ENCODE measurements around the gene PSORS1C2. TPM values are rescaled to one million over a fixed set of nuclear protein-coding genes. Genes with fewer than 3 reads are reported as not detected.
A peak's percentile ranks its signal among the peaks of the same experiment; 100 is the strongest.

The PSORS1C2 gene
- total RNA-seq, 1 donor from 2014 or later, result not detected

DNA sequence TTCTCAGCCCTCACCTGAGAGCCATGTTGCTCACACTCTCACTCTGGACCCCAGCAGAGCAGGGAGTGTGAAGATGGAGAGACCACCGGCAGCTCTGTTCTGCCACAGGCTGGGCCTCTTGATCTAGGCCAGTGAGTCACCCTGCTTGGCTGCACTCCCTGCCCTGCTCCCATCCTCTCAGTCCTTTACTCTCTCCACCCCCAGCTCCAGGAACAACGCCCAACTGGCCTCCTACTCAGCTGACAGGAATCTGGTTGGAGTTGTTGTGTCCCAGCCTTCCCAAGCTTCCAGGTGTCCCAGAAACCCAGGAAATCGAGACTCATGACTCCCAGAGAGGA lies 24.4 kb downstream of the PSORS1C2 start, which contains the start of gene PSORS1C1:
TSS of gene PSORS1C1 (plus strand) at position 260 of the 338 bp plus-strand sequence. CDS start 14,833 bp downstream, outside the sequence.
- DNase-seq (ENCODE audit: low read depth), result peak; percentile 95

- no peak for DNase-seq (ENCODE audit: low read depth)
Measured at GRCh38 chr6:31113861-31114540, 24.9 kb downstream of the PSORS1C2 start.

- DNase-seq (ENCODE audit: low read depth), result no peak
Measured at GRCh38 chr6:31112478-31112877, 26.4 kb downstream of the PSORS1C2 start, which contains the start of gene C6orf15. Gene C6orf15 (minus strand): TSS chr6:31112575. CDS start chr6:31112555, 20 bp downstream.

DNA sequence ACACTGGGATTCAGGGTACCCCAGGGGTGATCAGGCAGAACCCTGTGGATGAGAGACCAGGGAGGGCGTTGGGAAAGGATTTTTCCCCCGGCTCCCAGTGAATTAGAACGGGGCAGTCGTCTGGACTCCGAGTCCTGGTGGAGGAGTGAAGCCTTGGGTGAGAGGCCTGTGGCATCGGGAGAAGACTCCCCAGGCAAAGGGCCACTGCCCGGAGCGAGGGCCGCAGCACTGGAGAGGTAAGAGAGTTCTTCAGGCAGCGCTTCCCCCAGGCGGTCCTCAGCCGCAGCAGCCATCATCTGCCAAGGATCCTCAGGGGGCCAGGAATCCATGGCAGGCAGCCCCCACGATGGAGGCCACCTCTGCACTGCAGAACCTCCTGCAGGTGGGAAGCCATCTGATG lies 27.2 kb downstream of the PSORS1C2 start:
- DNase-seq (ENCODE audit: low read depth), result no peak

GRCh38 chr6:31110825-31111582 lies 27.9 kb downstream of the PSORS1C2 start:
- DNase-seq (ENCODE audit: low read depth), result no peak

- no peak for DNase-seq (ENCODE audit: low read depth)
Measured at GRCh38 chr6:31107052-31107451, 31.8 kb downstream of the PSORS1C2 start.

DNA sequence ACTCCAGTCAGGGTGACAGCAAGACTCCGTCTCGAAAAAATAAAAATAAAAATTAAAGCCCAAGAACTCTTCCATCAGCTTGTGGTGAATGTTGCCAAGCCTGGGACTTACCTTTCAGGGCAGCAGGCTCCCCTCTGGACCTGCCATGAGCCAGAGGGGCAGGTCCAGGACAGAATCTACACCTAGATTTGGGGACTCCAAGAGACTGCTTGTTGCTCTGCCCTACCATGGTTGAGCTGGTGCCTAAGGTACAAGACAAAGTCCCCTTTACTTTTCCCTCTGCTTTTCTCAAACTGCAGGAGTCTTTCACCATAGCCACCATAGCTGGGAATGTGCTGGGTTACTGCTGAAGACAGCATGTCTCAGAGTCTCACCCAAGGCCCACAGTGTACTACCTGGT lies 35.7 kb downstream of the PSORS1C2 start:
- no peak for DNase-seq (ENCODE audit: low read depth)

GRCh38 chr6:31098449-31098938 lies 40.4 kb downstream of the PSORS1C2 start:
- DNase-seq (ENCODE audit: low read depth), result no peak

DNA sequence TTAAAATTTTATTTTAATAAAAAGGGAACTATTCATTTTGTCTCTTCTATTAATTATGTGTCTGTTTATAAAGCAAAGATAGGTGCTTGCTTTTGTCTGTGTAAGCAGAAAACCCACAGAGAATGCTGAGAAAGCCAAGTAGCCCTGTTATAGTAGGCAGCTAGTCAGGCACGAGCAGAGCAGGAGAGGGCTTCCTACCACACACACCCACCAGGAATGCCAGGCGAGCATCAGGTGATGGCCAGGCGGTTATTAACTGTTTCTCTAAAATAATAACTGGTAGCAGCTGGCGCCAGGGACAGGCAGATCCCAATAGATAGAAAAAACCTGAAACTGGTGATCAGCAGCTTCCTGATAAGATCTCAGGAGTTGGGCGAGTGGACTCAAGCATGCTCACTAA lies 42.2 kb downstream of the PSORS1C2 start:
- no peak for DNase-seq (ENCODE audit: low read depth)

GRCh38 chr6:31096215-31096614 lies 42.7 kb downstream of the PSORS1C2 start:
- DNase-seq (ENCODE audit: low read depth), result no peak

GRCh38 chr6:31094389-31094881 lies 44.4 kb downstream of the PSORS1C2 start:
- DNase-seq (ENCODE audit: low read depth), result no peak

DNA sequence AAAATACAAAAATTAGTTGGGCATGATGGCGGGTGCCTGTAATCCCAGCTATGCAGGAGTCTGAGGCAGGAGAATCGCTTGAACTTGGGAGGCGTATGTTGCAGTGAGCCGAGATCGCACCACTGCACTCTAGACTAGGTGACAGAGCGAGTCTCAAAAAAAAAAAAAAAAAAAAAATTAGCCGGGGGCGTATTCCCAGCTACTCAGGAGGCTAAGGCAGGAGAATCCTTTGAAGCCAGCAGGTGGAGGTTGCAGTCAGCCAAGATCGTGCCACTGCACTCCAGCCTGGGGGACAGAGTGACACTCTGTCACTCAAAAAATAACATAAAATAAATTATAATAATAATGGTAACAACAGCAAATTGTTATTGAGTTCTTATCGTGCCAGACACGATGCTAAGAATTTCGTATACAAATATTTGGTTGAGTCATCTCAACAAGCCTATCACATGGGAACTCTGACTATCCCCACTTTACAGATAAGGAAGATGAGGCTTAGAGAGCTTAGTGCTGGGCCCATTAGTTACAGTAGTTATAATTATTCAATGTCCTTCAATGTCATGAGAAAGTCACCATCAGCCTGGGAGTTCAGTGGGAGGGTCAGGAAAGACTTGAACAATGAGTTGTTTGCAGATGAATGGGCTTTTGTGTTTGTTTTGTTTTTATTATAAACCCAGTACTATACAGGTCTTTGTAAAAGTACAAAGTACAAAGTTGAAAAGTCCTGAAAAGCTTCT lies 45.9 kb downstream of the PSORS1C2 start:
- DNase-seq (ENCODE audit: low read depth), result no peak

DNA sequence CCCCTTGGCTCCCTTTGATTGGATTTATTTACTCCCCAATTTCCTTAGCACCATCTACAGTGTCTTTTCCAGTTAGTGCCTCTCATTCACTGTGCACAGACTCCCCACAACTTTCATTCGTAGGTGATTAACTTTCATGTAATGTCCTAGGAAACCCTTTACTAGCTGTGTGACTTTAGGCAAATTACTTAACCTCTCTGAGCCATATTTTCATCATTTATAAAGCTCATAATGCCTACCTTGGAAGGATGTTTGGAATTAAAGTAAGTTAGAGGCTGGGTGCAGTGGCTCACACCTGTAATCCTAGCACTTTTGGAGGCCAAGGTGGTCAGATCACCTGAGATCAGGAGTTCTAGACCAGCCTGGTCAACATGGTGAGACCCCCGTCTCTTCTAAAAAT lies 46.6 kb downstream of the PSORS1C2 start:
- DNase-seq (ENCODE audit: low read depth), result no peak

DNA sequence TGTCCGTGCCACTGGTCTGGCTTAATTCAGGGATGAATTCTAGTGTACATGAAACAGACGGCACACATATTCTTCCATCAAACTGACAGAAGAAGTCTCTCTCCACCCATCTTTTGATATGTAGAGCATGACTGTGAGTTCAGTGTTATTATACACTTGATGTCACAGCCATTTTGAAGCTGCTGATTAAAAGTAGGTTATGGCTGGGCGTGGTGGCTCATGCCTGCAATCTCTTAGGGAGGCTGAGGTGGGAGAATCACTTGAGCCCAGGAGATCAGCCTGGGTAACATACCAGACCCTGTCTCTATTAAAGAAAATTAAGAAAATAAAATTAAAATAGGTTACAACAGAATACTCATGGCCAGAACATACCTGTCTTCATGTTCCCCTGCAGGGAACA lies 47.2 kb downstream of the PSORS1C2 start:
- no peak for DNase-seq (ENCODE audit: low read depth)

- DNase-seq (ENCODE audit: low read depth), result no peak
Measured at GRCh38 chr6:31090973-31091364, 47.9 kb downstream of the PSORS1C2 start.

DNA sequence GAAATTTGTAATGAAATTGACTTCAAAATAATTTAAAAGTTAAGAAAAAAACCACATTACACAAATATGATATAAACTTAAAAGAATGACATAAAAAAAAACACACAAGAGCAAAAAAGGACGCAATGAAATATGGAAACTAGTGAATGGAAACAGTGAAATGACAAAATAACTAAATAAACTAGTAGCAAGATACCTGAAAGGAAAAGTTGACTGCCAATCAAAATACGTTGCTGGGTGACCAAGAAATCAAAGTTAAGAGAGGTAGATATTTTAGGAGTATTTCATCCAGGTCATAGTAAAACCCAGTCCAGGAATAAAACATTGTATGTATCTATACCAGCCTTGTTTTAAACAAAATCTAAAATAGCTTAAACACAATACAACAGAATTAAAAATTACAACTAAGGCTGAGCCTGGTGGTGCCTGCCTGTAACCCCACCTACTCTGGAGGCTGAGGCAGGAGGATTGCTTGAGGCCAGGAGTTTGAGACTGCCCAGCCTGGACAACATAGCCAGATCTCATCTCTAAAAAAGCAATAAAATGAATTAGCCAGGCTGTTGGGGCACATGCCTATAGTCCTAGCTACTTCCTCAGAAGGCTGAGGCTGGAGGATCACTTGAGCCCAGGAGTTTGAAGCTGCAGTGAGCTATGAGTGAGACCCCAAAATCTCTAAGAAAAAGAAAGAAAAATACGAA lies 48.4 kb downstream of the PSORS1C2 start:
- DNase-seq (ENCODE audit: low read depth), result no peak

Other genes with a start within 250 kb of the PSORS1C2 start
- 17.2 and 24.2 TPM in 2 replicates for gene GTF2H4, start 230.9 kb downstream of the PSORS1C2 start, total RNA-seq
- gene VARS2, start 224.8 kb downstream of the PSORS1C2 start, total RNA-seq, result 47.5 and 144 TPM in 2 replicates
- gene SFTA2, start 206.9 kb downstream of the PSORS1C2 start, total RNA-seq, result 1.9 TPM in 1 of 2 replicates, not detected in the other
- 0.17 TPM in 1 of 2 replicates, not detected in the other for gene MUCL3, start 198.1 kb downstream of the PSORS1C2 start, total RNA-seq
- not detected in 2 replicates for gene MUC21, start 155.3 kb downstream of the PSORS1C2 start, total RNA-seq
- gene MUC22, start 128.6 kb downstream of the PSORS1C2 start, total RNA-seq, result 0.15 TPM in 1 of 2 replicates, not detected in the other
- gene C6orf15, start 26.5 kb downstream of the PSORS1C2 start, total RNA-seq, result 1.4 TPM in 1 of 2 replicates, not detected in the other
- gene PSORS1C1, start 24.3 kb downstream of the PSORS1C2 start, total RNA-seq, result 1.0 and 5.1 TPM in 2 replicates
- under 0.01 and 0.05 TPM in 2 replicates for gene CDSN, start 18.6 kb downstream of the PSORS1C2 start, total RNA-seq
- 12.9 and 21.0 TPM in 2 replicates for gene CCHCR1, start 18.7 kb upstream of the PSORS1C2 start, total RNA-seq
- 2.2 and 10.8 TPM in 2 replicates for gene TCF19, start 19.5 kb upstream of the PSORS1C2 start, total RNA-seq
- gene POU5F1, start 31.6 kb upstream of the PSORS1C2 start, total RNA-seq, result 6.6 and 11.3 TPM in 2 replicates
- 140 and 532 TPM in 2 replicates for gene HLA-C, start 133.0 kb upstream of the PSORS1C2 start, total RNA-seq
- 208 and 644 TPM in 2 replicates for gene HLA-B, start 218.1 kb upstream of the PSORS1C2 start, total RNA-seq